ENCODE results near the gene FAM180B. TPM values are rescaled to one million over a fixed set of nuclear protein-coding genes. Genes with fewer than 3 reads are reported as not detected.

Gene FAM180B
- total and polyA plus RNA-seq, 2 donors (not counting 1 experiment from before 2014, with no cell fraction given) = not detected

- peak overlapping the region; percentile 92 for H3K4me2 ChIP-seq (ENCODE audit: extremely low read depth, insufficient read depth, low read length)
- peak overlapping the region; percentile 93 for H3K9ac ChIP-seq (ENCODE audit: insufficient read depth, low read length)
- H3K27me3 ChIP-seq (ENCODE audit: control insufficient read depth, insufficient read depth, low read length) = no peaks in the 10 kb centered on the region
- no peak for DNase-seq (ENCODE audit: low read depth in 2 of 2)
- no peaks in the 10 kb centered on the region for H3K9me3 ChIP-seq (ENCODE audit: control insufficient read depth, insufficient read depth, low read depth, low read length)
- no peaks in the 10 kb centered on the region for H3K4me1 ChIP-seq (ENCODE audit: control insufficient read depth, extremely low read depth, insufficient read depth, low read length)
- peaks cover 2% of the 10 kb centered on the region for H3K36me3 ChIP-seq (ENCODE audit: control insufficient read depth, insufficient read depth, low read length)
- H3K79me2 ChIP-seq (ENCODE audit: control insufficient read depth, insufficient read depth, low read length) = peaks cover 13% of the 10 kb centered on the region
- peak overlapping the region; percentile 83 for H2AFZ ChIP-seq (ENCODE audit: low read length)
- TF ChIP-seq CTCF (conservative IDR thresholded peaks at IDR 0.05 in 1 of 2, IDR thresholded peaks at IDR 0.05 in 1 of 2; ENCODE audit: low read depth in 1 of 2, low read length in 2 of 2) (no peak), EZH2 (IDR thresholded peaks at IDR 0.05; ENCODE audit: low read length, missing control alignments) (no peak)
- peak overlapping the region; percentile 72 for H3K27ac ChIP-seq (ENCODE audit: insufficient read depth, low read length)
- no peaks in the 10 kb centered on the region for H4K20me1 ChIP-seq (ENCODE audit: control insufficient read depth, extremely low read depth, insufficient read depth, low read length)
- H3K4me3 ChIP-seq (replicated peaks in 1 of 4; ENCODE audit: control extremely low read depth in 1 of 4, insufficient read depth in 1 of 4, low read depth in 3 of 4, low read length in 4 of 4) = peak overlapping the region; percentile 68 to 93 (median 86)
These were observed 21.5 kb upstream of the FAM180B start for GRCh38 chr11:47564933-47565339.

GRCh38 chr11:47565340-47566148 is 20.9 kb upstream of the FAM180B start, which contains the start of gene PTPMT1:
Gene PTPMT1, plus strand, starts transcription at chr11:47565599. Its CDS starts 24 bp downstream, at chr11:47565623.
- Histone ChIP-seq H3K27ac (ENCODE audit: insufficient read depth, low read length) (peak within 1 kb of the TSS; percentile 72), H3K4me3 (replicated peaks in 1 of 4; ENCODE audit: control extremely low read depth in 1 of 4, insufficient read depth in 1 of 4, low read depth in 3 of 4, low read length in 4 of 4) (peak within 1 kb of the TSS; percentile 80 to 93 (median 86)), H3K27me3 (ENCODE audit: control insufficient read depth, insufficient read depth, low read length) (no peaks in the 10 kb centered on the region), H3K9ac (ENCODE audit: insufficient read depth, low read length) (peak within 1 kb of the TSS; percentile 93), H3K4me2 (ENCODE audit: extremely low read depth, insufficient read depth, low read length) (peak within 1 kb of the TSS; percentile 92), H2AFZ (ENCODE audit: low read length) (peak within 1 kb of the TSS; percentile 83), H3K36me3 (ENCODE audit: control insufficient read depth, insufficient read depth, low read length) (peaks cover 3% of the 10 kb centered on the region), H3K9me3 (ENCODE audit: control insufficient read depth, insufficient read depth, low read depth, low read length) (no peaks in the 10 kb centered on the region), H3K4me1 (ENCODE audit: control insufficient read depth, extremely low read depth, insufficient read depth, low read length) (no peaks in the 10 kb centered on the region), H4K20me1 (ENCODE audit: control insufficient read depth, extremely low read depth, insufficient read depth, low read length) (no peaks in the 10 kb centered on the region), H3K79me2 (ENCODE audit: control insufficient read depth, insufficient read depth, low read length) (peaks cover 14% of the 10 kb centered on the region)
- TF ChIP-seq EZH2 (IDR thresholded peaks at IDR 0.05; ENCODE audit: low read length, missing control alignments) (no peak), CTCF (conservative IDR thresholded peaks at IDR 0.05 in 1 of 2, IDR thresholded peaks at IDR 0.05 in 1 of 2; ENCODE audit: low read depth in 1 of 2, low read length in 2 of 2) (no peak)
- DNase-seq (ENCODE audit: low read depth in 2 of 2) = peak; percentile 68 to 72

GRCh38 chr11:47566149-47566698 is 20.3 kb upstream of the FAM180B start:
- peak overlapping the region; percentile 80 to 93 (median 86) for H3K4me3 ChIP-seq (replicated peaks in 1 of 4; ENCODE audit: control extremely low read depth in 1 of 4, insufficient read depth in 1 of 4, low read depth in 3 of 4, low read length in 4 of 4)
- H3K4me1 ChIP-seq (ENCODE audit: control insufficient read depth, extremely low read depth, insufficient read depth, low read length) = no peaks in the 10 kb centered on the region
- no peaks in the 10 kb centered on the region for H4K20me1 ChIP-seq (ENCODE audit: control insufficient read depth, extremely low read depth, insufficient read depth, low read length)
- no peak for TF ChIP-seq EZH2 (IDR thresholded peaks at IDR 0.05; ENCODE audit: low read length, missing control alignments)
- no peak for TF ChIP-seq CTCF (conservative IDR thresholded peaks at IDR 0.05 in 1 of 2, IDR thresholded peaks at IDR 0.05 in 1 of 2; ENCODE audit: low read depth in 1 of 2, low read length in 2 of 2)
- H3K79me2 ChIP-seq (ENCODE audit: control insufficient read depth, insufficient read depth, low read length) = peaks cover 14% of the 10 kb centered on the region
- H2AFZ ChIP-seq (ENCODE audit: low read length) = no peak overlapping the region
- peaks cover 5% of the 10 kb centered on the region for H3K36me3 ChIP-seq (ENCODE audit: control insufficient read depth, insufficient read depth, low read length)
- no peak for DNase-seq (ENCODE audit: low read depth in 2 of 2)
- H3K27me3 ChIP-seq (ENCODE audit: control insufficient read depth, insufficient read depth, low read length) = no peaks in the 10 kb centered on the region
- peak overlapping the region; percentile 93 for H3K9ac ChIP-seq (ENCODE audit: insufficient read depth, low read length)
- H3K4me2 ChIP-seq (ENCODE audit: extremely low read depth, insufficient read depth, low read length) = peak overlapping the region; percentile 89
- peak overlapping the region; percentile 72 for H3K27ac ChIP-seq (ENCODE audit: insufficient read depth, low read length)
- no peaks in the 10 kb centered on the region for H3K9me3 ChIP-seq (ENCODE audit: control insufficient read depth, insufficient read depth, low read depth, low read length)
